ENCODE results near the gene ZNF165. TPM values are rescaled to one million over a fixed set of nuclear protein-coding genes. Genes with fewer than 3 reads are reported as not detected.

Gene ZNF165
- total and polyA plus RNA-seq, 2 donors (not counting 3 experiments of a cell fraction or from before 2014, with no cell fraction given) = 0.03 to 0.27 TPM

- intact Hi-C loops (cut with micrococcal nuclease) = loop anchor here (2.0 to 10.0 kb wide), 7 partner anchors 75 to 545 kb away; partner anchors contain the start of gene ZSCAN12
- ChIA-PET POLR2A (interaction anchor here (1.4 kb wide), 1 partner anchor 198 kb away, joined by 3 read pairs; no protein-coding TSS in a partner anchor), CTCF (interaction anchor here (1.3 to 2.0 kb wide), 5 partner anchors 13 to 443 kb away, joined by 3 to 16 read pairs (median 4); partner anchors contain the start of gene ZSCAN16)
- Histone ChIP-seq H3K79me2 (ENCODE audit: control insufficient read depth, insufficient read depth, low read length) (peaks cover 36% of the 10 kb centered on the region), H3K4me1 (ENCODE audit: control insufficient read depth, extremely low read depth, insufficient read depth, low read length) (peaks cover 27% of the 10 kb centered on the region), H3K4me2 (ENCODE audit: insufficient read depth, low read length) (peak overlapping the region; percentile 100), H3K9me3 (replicated peaks; ENCODE audit: control insufficient read depth, insufficient read depth, low read length) (no peaks in the 10 kb centered on the region), H2AFZ (ENCODE audit: low read depth, low read length) (peak overlapping the region; percentile 98), H3K4me3 (replicated peaks in 1 of 3; ENCODE audit: insufficient read depth in 1 of 3, low read depth in 1 of 3, low read length in 3 of 3) (peak overlapping the region; percentile 54 to 95 (median 90)), H3K9me1 (replicated peaks; ENCODE audit: control insufficient read depth, extremely low read depth, insufficient read depth, low read length) (no peaks in the 10 kb centered on the region), H3K36me3 (ENCODE audit: control insufficient read depth in 2 of 2, extremely low read depth in 1 of 2, insufficient read depth in 2 of 2, low read length in 2 of 2) (peaks cover 0 to 2% of the 10 kb centered on the region in 2 experiments), H4K20me1 (replicated peaks; ENCODE audit: control insufficient read depth, extremely low read depth, insufficient read depth, low read length) (no peaks in the 10 kb centered on the region), H3K27ac (ENCODE audit: insufficient read depth, low read depth, low read length) (peak overlapping the region; percentile 93), H3K9ac (replicated peaks; ENCODE audit: extremely low read depth, insufficient read depth, low read length) (peak overlapping the region; percentile 85), H3K27me3 (ENCODE audit: control insufficient read depth in 2 of 2, insufficient read depth in 2 of 2, low read length in 2 of 2) (no peaks in the 10 kb centered on the region)
- TF ChIP-seq EZH2 (IDR thresholded peaks at IDR 0.05; ENCODE audit: borderline replicate concordance, low read depth, low read length, severe bottlenecking) (no peak), POLR2AphosphoS5 (IDR thresholded peaks at IDR 0.05; ENCODE audit: insufficient read depth, low read depth, low read length) (no peak), JUN (IDR thresholded peaks at IDR 0.05; ENCODE audit: borderline replicate concordance, insufficient read depth, insufficient read length, low read depth) (no peak), CTCF (IDR thresholded peaks at IDR 0.05; ENCODE audit: extremely low read depth in 1 of 2, insufficient read depth in 1 of 2, low read depth in 1 of 2, low read length in 2 of 2) (no peak), POLR2A (IDR thresholded peaks at IDR 0.05; ENCODE audit: low read depth, low read length) (no peak), MAX (IDR thresholded peaks at IDR 0.05; ENCODE audit: insufficient read depth, insufficient read length) (no peak), FOS (IDR thresholded peaks at IDR 0.05; ENCODE audit: borderline replicate concordance, insufficient read depth, low read length) (no peak), MYC (IDR thresholded peaks at IDR 0.05; ENCODE audit: low read depth, low read length) (no peak), GATA2 (IDR thresholded peaks at IDR 0.05; ENCODE audit: insufficient read depth, insufficient read length, low read depth, low read length) (no peak)
- dilution Hi-C loops (cut with MboI; ENCODE audit: extremely low pct_ligation_motif_present, low sequenced_read_pairs) = no loop called here
- no peak for DNase-seq (ENCODE audit: low read depth, low spot score)
- peak; percentile 60 for FAIRE-seq
- BruUV-seq (replicated peaks) = no TSS peak
Observed at GRCh38 chr6:28137505-28137981, 57.2 kb downstream of the ZNF165 start.

Other genes with a start within 250 kb of the ZNF165 start
- gene OR2B2, start 168.2 kb upstream of the ZNF165 start, total RNA-seq = not detected in 2 replicates
- not detected in 2 replicates for gene OR2B2, start 168.2 kb upstream of the ZNF165 start, polyA plus RNA-seq
- not detected in 2 replicates for gene OR2B6, start 123.3 kb upstream of the ZNF165 start, total RNA-seq
- not detected in 2 replicates for gene OR2B6, start 123.3 kb upstream of the ZNF165 start, polyA plus RNA-seq
- gene ZSCAN16, start 44.0 kb downstream of the ZNF165 start, total RNA-seq = 7.7 and 8.9 TPM in 2 replicates
- 3.7 and 4.9 TPM in 2 replicates for gene ZSCAN16, start 44.0 kb downstream of the ZNF165 start, polyA plus RNA-seq
- gene ZKSCAN8, start 61.3 kb downstream of the ZNF165 start, total RNA-seq = 19.7 and 21.2 TPM in 2 replicates
- gene ZKSCAN8, start 61.3 kb downstream of the ZNF165 start, polyA plus RNA-seq = 6.6 and 9.4 TPM in 2 replicates
- gene ZSCAN9, start 144.7 kb downstream of the ZNF165 start, total RNA-seq = 18.0 and 18.6 TPM in 2 replicates
- gene ZSCAN9, start 144.7 kb downstream of the ZNF165 start, polyA plus RNA-seq = 10.5 and 11.7 TPM in 2 replicates
- 3.6 and 4.1 TPM in 2 replicates for gene ZKSCAN4, start 171.7 kb downstream of the ZNF165 start, total RNA-seq
- gene ZKSCAN4, start 171.7 kb downstream of the ZNF165 start, polyA plus RNA-seq = 1.0 and 1.3 TPM in 2 replicates
- gene NKAPL, start 178.7 kb downstream of the ZNF165 start, total RNA-seq = 1.1 and 1.6 TPM in 2 replicates
- gene NKAPL, start 178.7 kb downstream of the ZNF165 start, polyA plus RNA-seq = 0.53 and 0.72 TPM in 2 replicates
- 12.7 and 14.1 TPM in 2 replicates for gene ZSCAN26, start 186.6 kb downstream of the ZNF165 start, total RNA-seq
- 11.2 and 12.8 TPM in 2 replicates for gene ZSCAN26, start 186.6 kb downstream of the ZNF165 start, polyA plus RNA-seq
- gene PGBD1, start 201.0 kb downstream of the ZNF165 start, total RNA-seq = 9.6 and 10.1 TPM in 2 replicates
- 3.4 and 4.2 TPM in 2 replicates for gene PGBD1, start 201.0 kb downstream of the ZNF165 start, polyA plus RNA-seq

Data from endothelial cell of umbilical vein (primary cell).